ENCODE measurements around the gene ZBTB9.

Gene ZBTB9

GRCh38 chr6:33419580-33420490 is 34.5 kb upstream of the ZBTB9 start, which contains the start of gene SYNGAP1:
SYNGAP1 (plus strand) TSS chr6:33420065; CDS start chr6:33420265, 200 bp downstream.
- DNase-seq, result peak; percentile 55 to 60

DNA sequence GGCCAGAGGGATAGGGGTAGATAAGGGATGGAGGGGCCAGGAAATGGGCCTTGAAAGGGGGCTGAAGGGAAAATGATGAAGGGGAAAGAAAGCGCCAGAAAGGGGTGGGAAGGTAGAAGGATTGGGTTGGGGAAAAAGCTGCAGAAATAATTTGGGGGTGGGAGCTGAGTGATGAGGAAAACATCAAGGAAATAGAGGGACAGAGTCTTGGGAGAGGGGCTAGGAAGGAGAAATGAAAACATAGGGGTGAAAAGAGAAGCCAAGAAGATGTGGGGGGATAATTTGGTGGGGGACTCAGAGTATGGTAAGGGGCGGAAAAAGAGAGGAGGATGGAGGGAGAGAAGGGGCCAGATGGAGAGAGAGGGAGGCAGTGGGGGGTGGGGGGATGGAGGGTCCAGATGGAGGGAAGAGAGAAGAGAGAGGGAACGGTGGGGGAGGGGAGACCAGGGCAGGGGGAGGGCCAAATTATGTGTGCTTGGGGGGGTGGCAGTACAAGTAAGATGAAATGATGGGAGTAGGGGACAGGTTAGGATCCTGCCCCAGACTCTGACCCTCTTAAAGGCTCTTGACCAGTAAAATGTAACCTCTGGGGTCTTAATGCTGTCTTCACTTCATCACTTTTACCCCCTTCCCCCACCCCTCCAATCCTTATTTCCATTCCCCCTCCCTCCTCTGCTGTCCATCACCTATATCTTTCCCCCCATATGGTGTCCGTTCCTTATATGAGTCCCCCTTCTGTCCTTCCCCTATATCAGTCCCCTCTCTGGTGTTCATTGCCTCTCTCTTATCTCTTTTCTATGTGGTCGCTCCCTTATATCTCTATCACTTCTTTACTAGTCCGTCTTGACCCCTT is 33.7 kb upstream of the ZBTB9 start:
- no peak for DNase-seq

GRCh38 chr6:33421344-33421643 is 33.1 kb upstream of the ZBTB9 start:
- DNase-seq, result no peak

DNA sequence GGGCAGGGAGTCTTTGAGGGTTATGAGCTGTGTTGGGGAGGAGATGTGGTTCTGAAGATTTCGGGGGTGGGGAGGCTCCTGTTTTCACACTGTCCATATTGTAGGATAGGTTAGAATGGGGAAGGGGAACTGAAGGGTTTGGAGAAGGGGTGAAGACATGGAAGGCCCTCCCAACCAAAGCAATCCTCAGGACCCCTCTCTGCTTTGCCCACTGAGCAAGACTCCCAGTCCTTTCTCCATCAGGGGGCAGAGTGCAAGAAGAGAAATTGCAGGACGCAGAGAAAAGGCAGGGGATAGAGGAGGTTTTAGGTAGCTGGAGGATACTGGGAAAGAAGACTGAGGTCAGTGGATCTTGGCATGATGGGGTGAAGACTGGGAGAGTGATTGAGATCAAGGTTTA is 30.6 kb upstream of the ZBTB9 start:
- no peak for DNase-seq

GRCh38 chr6:33424855-33425667 is 29.3 kb upstream of the ZBTB9 start:
- no peak for DNase-seq

DNA sequence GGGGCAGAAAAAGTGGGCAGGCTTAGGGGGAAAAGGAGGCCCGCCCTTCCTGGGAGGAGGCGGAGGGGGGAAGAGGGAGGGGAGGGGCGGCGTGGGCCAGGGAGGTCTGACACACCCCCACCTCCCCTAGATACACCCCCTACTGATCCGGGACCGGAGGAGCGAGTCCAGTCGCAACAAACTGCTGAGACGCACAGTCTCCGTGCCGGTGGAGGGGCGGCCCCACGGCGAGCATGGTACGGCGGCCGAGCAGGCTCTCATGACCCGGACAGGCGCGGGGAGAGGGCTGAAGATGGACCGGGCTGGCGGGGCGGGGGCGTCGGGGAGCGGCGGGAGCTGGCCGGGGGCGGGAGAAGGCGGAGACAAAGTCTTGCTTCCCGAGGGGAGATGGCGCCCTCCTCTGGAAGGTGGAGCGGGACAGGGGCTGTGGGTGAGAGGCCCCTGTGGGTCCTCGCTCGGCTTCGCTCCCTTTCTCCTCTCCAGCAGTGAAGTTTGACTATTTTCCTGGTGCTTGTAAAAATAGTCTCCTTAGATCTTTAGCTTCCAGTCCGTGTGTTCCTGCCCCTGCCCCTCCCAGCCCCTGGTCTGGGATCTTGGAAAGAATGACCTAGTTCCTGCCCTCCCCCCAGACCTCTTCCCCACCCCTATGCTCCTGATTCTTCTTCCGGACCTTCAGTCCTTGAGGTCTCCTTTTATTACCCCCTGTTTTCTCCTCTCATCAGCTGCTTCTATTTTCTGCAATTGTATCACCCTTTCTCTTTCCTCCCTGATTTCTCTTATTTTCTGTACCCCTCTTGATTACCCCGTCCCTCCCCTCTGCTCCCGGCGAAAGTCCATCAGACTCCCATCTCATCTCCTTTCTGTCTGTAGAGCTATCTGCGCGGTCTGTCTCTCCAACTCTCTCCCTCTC is 28.5 kb upstream of the ZBTB9 start:
- DNase-seq, result peak; percentile 74 to 83

DNA sequence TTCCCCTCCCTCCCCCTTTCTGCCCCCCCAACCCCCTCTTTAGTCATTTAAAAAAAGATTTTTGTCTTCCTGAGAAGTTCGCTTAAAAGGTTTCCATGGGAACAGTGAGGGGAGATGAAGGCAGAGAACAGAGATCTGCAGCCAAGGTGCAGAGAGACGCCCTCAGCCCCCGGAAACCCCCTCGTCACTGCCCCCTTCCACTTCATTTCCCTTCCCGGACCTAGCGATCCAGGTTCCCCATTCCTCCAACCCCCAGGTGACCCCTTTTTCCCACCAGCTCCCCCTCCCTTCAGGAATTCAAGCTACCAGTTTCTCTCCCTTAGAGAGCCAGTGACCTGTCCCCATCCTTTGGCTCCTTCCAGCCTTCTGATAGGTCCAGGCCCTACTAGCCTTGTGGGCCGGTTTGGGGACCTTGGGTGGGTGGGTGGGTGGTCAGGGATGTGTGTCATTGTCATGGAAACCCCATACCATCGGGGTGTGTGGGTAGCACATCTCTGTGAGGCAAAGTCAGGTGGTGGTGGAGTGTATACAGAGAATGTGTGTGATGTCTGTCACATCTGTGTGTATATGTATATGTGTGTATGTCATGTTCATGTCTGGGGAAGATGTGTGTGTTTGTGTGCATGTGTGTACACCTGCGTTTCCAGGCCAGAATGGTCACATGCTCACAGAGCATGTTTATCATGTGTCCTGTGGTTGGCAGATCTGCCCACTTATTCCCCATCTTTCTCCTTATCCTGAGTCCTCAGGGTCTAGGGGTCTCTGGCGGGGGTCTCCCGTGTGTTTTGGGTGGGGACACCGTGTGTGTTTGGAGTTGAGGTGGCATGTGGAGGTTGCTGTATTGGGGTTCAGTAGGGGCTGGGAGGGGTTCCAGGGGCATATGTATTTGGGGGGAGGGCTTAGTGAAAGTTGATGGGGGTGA is 27.5 kb upstream of the ZBTB9 start:
- peak in 1 of 2 experiments; percentile 19 for DNase-seq

DNA sequence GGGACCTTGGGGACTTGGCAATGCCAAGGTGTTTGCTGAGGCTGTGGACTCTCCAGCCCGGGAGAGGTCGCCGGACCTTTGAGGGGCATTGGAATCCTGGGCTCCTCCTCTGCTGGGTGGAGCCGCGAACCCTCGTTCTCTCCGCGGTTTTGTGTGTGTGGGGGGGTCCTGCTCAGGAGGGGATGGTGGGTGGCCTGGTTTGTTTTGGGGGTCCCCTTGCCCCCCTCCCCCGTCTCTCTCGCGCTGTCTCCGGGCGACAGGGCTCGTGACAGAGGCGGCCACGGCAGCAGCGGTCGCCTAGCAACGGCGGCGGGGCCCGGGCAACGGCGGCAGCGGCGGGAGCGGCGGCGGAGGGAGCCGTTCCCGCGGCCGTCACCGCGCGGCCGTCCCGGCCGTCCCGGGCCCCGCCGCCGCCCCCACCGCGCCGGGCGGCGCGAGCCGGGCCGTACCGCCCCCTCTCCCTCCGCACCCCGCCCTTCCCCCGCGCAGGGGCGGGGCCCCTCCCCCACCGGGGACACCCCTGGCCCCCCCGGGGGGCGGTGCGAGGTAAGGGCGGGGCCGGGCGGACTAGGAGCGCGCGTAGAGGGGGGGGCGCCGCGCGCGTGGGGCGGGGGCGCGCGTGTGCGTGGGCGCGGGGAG is 26.7 kb upstream of the ZBTB9 start:
- peak; percentile 65 to 68 for DNase-seq

DNA sequence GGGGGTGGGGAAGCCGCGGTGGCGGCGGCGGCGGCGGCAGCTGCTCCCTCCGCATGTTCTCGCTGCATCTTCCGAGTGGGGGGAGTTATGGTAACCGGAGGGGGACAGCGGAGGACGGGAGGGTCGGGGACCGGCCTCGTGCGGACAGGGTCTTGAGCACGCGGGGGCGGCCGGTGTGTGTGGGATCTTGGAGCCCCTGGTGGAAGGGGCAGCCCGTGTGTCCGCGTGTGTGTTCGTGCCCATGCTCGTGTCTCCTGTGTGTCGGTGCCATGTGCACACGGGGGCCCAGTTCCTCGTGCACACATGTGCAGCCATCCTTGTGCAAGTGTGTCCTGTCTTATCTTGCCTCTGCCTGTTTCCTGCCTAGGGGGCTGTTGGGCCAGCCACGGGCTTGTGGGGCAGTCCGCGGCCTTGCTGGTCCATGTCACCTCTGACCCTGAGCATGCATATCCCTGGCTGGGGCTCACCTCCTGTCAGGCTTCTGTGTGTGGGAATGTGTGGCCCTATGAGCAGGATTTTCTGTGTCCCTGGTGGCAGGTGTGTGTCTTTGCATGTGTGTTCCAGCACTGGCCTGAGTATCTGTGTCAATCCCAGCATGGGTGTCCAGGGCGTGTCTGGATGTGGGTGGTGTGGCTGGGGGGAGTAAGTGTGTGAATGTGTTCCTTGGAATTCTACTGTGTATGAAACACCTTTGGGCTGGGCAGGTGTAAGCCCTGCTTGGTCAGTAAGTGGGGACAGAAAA is 26.0 kb upstream of the ZBTB9 start:
- DNase-seq, result peak in 1 of 2 experiments; percentile 23

- DNase-seq, result no peak
These were observed 25.2 kb upstream of the ZBTB9 start for GRCh38 chr6:33428966-33429749.

DNA sequence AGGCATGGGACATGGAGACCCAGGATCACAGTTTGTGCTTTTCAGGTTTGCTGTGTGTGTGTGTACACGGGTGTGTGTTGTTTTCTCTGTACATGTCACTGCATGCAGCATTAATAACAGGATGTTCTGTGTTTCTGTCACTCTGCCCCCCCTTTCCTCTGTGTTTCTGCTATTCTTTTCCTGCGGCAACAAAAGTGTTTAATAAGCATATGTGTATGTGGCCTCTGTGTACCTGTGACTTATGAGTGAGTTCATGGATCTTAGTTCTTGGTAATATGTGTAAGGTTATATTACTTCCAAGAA is 24.7 kb upstream of the ZBTB9 start:
- no peak for DNase-seq

GRCh38 chr6:33430334-33430733 is 24.0 kb upstream of the ZBTB9 start:
- no peak for DNase-seq

DNA sequence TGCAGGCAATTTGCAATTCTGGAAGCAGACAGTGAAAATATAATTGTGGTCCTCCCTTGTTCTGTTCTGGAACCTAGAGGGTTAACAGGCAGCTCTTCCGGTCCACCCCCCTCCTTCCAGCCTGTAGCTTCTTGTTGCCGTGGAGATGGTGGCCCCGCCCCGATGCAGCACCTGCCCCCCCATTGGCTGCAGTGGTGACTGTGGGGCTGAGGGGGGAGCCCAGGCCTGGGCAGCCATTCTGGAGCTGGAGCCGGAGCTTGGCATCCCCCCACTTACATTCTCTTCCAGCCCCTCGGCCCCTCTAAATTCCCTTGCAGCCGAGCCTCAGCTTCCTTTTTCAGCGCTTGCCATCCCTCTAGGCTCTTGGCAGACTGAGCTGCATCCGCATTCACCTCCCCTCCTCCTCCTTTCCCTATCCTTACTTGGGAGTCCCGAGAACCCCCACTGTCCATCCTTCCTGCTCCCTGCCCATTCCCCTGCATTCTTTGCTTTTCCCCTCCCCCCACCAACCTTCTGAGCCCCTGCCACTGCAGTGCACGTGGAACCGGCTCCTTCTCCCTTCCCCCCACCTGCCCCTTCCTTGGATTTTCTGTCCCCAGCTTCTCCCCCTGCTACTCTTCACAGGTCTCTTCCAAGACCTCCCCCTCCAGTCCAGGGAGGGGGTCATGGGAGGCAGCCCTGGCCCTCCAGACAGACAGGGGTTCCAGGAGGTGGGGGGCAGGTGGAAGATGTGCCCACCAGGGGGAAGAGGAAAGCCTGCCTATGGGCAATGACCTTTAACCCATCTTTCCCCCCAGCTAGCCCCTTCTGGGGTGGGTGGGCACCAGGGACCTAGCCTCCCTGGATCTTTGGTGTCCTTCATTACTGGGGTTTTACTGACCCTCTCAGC is 23.1 kb upstream of the ZBTB9 start:
- DNase-seq, result peak; percentile 69 to 75

- no peak for DNase-seq
These were observed 22.4 kb upstream of the ZBTB9 start for GRCh38 chr6:33431880-33432541.

GRCh38 chr6:33432546-33432945 is 21.8 kb upstream of the ZBTB9 start:
- DNase-seq, result no peak

GRCh38 chr6:33433001-33433543 is 21.3 kb upstream of the ZBTB9 start:
- no peak for DNase-seq
